NT2/D1 (cell line): ENCODE data around the gene COPZ1.
"Not testable (repeated sequence)": the region's sequence is repeated elsewhere in the genome, so short reads cannot be mapped to it uniquely, and the experiment has no call there.

Experiments
- DNase-seq: peaks from one replicate; pipeline ENCODE4 v3.0.0-alpha.2; 2011; ENCODE audit warnings: low read depth, low spot score
- H3K27me3 ChIP-seq: 2 replicates; pipeline ENCODE4 v1.6.0; 2011; ENCODE audit warnings: mild to moderate bottlenecking; ENCODE audit not compliant: insufficient read length, insufficient read depth
- H3K36me3 ChIP-seq: 2 replicates; pipeline ENCODE4 v1.6.1; 2011; ENCODE audit warnings: mild to moderate bottlenecking, low read length, mixed read lengths; ENCODE audit not compliant: insufficient read depth, insufficient read length
- H3K4me1 ChIP-seq: 2 replicates; pipeline ENCODE4 v1.5.1; 2011; ENCODE audit not compliant: insufficient read depth, insufficient read length
- H3K4me3 ChIP-seq: 2 replicates; pipeline ENCODE4 v1.5.1; 2011; ENCODE audit warnings: low read depth; ENCODE audit not compliant: insufficient read length
- H3K9ac ChIP-seq: 2 replicates; pipeline ENCODE4 v1.6.0; 2011; ENCODE audit warnings: low read depth; ENCODE audit not compliant: insufficient read length
- H3K9me3 ChIP-seq: 2 replicates; pipeline ENCODE4 v1.5.1; 2011; ENCODE audit warnings: mild to moderate bottlenecking, low read length; ENCODE audit not compliant: insufficient read depth
- SUZ12 ChIP-seq: IDR thresholded peaks from 2 replicates; pipeline ENCODE4 v1.6.1; 2011; ENCODE audit not compliant: insufficient read length, insufficient read depth; ENCODE audit errors: extremely low read depth
- YY1 ChIP-seq: IDR thresholded peaks from 2 replicates; pipeline ENCODE4 v1.6.1; 2011; ENCODE audit not compliant: insufficient read length, insufficient read depth
- ZNF274 ChIP-seq: IDR thresholded peaks from 2 replicates; pipeline ENCODE4 v1.6.1; 2011; ENCODE audit warnings: mild to moderate bottlenecking, low read depth, low read length

COPZ1 gene

DNA sequence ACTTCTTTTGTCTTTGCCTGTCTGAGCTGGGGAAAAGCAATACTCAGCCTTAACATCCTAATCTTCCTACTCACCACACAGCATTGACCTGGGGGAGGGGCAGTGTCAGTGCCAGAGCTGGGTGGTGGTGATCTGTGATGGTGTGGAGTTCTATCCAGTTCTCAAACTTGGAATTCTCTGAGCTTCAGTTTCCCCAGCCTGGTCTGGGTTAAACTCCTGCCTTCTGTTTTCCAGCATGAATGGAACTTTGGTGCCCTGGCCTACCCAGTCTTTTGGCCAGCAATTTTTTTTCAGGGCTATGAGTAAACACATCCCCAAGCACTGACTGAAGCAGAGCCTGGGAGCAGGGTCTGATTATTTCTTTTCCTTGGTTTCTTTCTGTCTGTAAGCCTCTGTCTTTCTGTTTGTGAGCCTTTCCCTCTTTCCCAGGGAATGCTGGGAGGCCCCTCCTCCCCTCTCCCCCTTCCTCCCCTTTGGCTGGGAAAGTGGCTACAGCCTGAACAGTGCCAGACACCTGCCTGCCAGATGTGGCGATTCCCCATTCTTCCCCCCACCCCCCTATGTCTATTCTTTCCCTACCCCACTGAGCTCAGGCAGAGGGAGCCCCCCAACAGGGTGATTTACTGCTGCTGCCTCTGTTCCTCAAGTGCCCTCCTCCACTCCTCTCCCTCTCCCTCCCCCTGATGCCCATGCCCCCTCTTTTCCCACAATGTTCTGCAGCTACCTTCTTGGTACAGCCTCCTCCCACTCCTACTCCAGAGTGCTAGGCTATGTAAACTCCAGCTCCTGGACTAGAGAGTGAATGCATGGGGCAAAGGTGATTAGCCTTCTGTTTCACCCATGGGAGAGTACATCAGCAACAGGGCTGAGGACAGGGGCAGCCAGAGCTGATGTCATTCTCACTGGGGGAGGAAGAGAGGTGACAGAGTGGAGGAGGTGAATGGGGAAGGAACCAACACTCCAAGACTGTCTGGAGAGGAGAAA is 28.3 kb downstream of the COPZ1 start:
- peaks cover 35% of the 10 kb centered on the region for H3K36me3 ChIP-seq
- H3K27me3 ChIP-seq = no peaks in the 10 kb centered on the region
- TF ChIP-seq YY1 = no peak
- no peak for TF ChIP-seq ZNF274
- no peak for TF ChIP-seq SUZ12
- no peak overlapping the region for H3K4me3 ChIP-seq
- DNase-seq = no peak
- H3K9me3 ChIP-seq = no peaks in the 10 kb centered on the region
- peak overlapping the region; percentile 38 for H3K9ac ChIP-seq
- peaks cover 33% of the 10 kb centered on the region for H3K4me1 ChIP-seq

DNA sequence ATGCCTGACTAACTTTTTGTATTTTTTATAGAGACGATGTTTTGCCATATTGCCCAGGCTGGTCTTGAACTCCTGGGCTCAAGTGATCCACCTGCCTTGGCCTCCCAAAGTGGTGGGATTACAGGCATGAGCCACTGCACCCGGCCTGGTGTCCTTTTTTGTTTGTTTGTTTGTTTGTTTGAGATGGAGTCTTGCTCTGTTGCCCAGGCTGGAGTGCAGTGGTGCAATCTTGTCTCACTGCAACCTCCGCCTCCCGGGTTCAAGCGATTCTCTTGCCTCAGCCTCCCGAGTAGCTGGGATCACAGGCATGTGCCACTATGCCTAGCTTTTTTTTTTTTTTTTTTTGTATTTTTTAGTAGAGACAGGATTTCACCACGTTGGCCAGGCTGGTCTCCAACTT is 29.3 kb downstream of the COPZ1 start:
- H3K36me3 ChIP-seq = peaks cover 26% of the 10 kb centered on the region
- not testable (repeated sequence) for H3K27me3 ChIP-seq, H3K9ac ChIP-seq, DNase-seq, H3K4me3 ChIP-seq, H3K9me3 ChIP-seq
- H3K4me1 ChIP-seq = peaks cover 33% of the 10 kb centered on the region

DNA sequence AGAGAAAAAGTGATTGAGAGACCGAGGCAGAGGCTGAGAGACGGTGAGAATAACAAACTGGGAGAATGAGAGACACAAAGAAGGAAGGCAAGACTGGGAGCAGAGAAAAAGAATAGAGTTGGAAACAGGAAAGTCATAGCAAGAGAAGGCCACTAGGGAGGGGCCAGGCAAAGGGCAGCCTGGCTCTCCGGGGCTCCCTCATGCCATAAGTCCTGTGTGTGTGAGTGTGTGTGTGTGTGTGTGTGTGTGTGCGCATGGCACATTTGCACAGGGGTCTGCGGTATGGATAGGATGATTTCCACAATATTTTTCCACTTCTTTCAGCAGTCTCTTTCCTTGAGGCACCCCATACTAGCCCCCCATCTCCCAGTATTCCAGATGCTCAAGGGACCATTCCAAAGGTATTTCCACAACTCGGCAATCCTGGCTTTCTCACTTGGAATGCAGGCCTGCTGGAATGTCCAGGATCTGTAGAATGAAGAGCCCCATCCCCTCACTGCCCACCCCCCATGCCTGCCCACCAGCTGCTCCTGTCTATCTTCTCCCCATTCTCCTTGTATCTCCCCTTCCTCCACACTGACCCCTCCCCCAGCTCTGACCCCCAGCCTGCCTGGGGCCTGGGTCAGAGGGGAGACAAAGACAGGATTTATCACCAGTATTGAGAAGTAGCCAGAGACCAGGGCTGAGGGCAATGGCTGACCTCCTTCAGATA is 30.3 kb downstream of the COPZ1 start:
- H3K36me3 ChIP-seq = peaks cover 17% of the 10 kb centered on the region
- no peak overlapping the region for H3K4me3 ChIP-seq
- H3K27me3 ChIP-seq = no peaks in the 10 kb centered on the region
- H3K9me3 ChIP-seq = no peaks in the 10 kb centered on the region
- peak overlapping the region; percentile 43 for H3K9ac ChIP-seq
- peaks cover 33% of the 10 kb centered on the region for H3K4me1 ChIP-seq
- no peak for TF ChIP-seq YY1
- DNase-seq = no peak

DNA sequence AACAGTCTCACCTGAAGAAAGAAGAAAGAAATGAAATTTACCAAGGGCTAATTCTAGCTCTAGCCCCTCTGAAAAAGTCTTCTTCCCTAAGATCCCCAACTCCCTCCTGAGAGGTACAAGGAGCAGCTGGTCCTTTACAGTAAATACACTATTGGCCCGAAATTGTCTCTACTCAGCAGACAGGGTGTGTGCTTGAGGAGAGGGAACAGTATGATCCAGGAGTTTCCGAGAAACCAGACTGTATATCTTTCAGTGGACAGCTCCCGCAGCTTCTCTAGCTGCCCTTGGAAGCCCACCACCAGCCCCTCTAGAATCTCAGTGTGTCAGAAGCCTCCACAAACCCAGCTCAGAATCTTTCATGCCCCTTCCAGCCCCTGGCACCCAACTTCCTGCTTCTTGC is 31.3 kb downstream of the COPZ1 start:
- no peak for DNase-seq
- no peaks in the 10 kb centered on the region for H3K27me3 ChIP-seq
- no peak overlapping the region for H3K4me3 ChIP-seq
- no peaks in the 10 kb centered on the region for H3K9me3 ChIP-seq
- peaks cover 35% of the 10 kb centered on the region for H3K4me1 ChIP-seq
- H3K36me3 ChIP-seq = peaks cover 8% of the 10 kb centered on the region
- no peak overlapping the region for H3K9ac ChIP-seq
- TF ChIP-seq ZNF274 = no peak
- no peak for TF ChIP-seq SUZ12
- TF ChIP-seq YY1 = no peak

DNA sequence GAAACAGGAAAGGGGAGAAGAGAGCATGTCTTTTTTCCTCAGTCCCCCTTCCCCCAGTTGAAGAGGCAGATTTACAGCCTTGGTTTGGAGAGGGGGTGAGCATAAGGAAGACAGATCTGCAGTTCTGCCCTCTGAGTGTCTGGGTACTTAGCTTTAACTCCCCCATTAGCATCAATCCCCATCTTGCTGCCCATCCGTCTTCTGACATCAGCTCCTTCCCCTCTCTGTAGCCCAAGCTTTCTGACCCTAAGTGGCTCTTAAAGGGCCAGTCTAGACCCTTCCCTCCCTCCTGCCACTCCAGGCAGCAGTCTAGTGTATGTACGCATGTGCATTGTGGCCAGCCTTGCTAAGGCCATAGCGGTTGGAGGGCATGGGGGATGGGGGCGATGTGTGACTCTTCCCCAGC is 32.0 kb downstream of the COPZ1 start:
- TF ChIP-seq SUZ12 = no peak
- TF ChIP-seq ZNF274 = no peak
- TF ChIP-seq YY1 = no peak
- peaks cover 34% of the 10 kb centered on the region for H3K4me1 ChIP-seq
- H3K4me3 ChIP-seq = no peak overlapping the region
- DNase-seq = no peak
- no peaks in the 10 kb centered on the region for H3K27me3 ChIP-seq
- H3K36me3 ChIP-seq = peaks cover under 1% of the 10 kb centered on the region
- peak overlapping the region; percentile 39 for H3K9ac ChIP-seq
- H3K9me3 ChIP-seq = no peaks in the 10 kb centered on the region

DNA sequence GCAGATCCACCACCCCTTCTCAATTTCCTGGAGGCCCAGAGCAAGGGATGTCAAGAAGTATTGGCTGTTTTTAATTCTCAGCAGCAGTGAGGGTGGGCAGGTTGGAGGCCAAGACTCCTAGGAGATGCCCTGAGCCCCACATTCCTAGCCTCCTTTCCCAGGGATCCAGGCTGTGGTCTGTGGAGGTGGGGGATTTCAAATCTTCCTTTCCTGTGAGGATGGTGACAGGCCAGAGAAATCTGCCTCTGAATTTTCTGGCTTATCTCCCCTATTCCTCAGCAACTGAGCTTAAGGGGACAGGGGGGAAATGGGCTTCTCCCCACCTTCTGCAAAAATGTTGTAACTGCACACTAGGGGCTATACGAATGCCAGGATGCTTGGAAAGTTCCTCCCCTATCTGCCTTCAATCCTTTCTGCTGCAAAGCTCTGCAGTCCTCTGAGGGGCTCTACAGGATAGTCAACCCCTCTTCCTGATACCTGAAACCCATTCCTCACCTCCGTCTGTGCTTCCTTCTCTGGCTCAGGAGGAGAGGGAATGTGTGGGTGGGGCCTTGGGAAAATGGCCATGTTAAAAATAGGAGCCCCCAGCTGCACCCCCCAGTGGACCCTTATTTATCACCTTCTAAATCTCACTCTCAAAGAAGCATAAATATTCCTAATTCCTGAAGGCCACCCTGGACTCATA is 32.7 kb downstream of the COPZ1 start:
- Histone ChIP-seq H3K4me1 (peaks cover 33% of the 10 kb centered on the region), H3K36me3 (no peaks in the 10 kb centered on the region), H3K9ac (peak overlapping the region; percentile 7), H3K9me3 (no peaks in the 10 kb centered on the region), H3K4me3 (no peak overlapping the region), H3K27me3 (no peaks in the 10 kb centered on the region)
- TF ChIP-seq ZNF274 (no peak), SUZ12 (no peak), YY1 (no peak)
- DNase-seq = no peak
